Skin epidermis (tissue), 12 donors: ENCODE results near the gene PRKD3.

Experiments
- H3K27ac ChIP-seq, 21 experiments: fragments of 200-600 bp; sonication (generic) in 11 of 21; one replicate each; pipeline ENCODE4 v1.5.0; 2020; ENCODE audit warnings: mild to moderate bottlenecking in 3 of 21, inconsistent platforms in 2 of 21, moderate library complexity in 2 of 21
- H3K4me3 ChIP-seq, 7 experiments: fragments of 200-600 bp; sonication (generic) in 2 of 7; one replicate each; pipeline ENCODE4 v1.5.0; 2020; ENCODE audit warnings: inconsistent platforms in 2 of 7, mild to moderate bottlenecking in 2 of 7, moderate library complexity in 1 of 7

The PRKD3 gene

GRCh38 chr2:37344453-37345361 is 20.1 kb upstream of the PRKD3 start, which contains the start of gene QPCT:
TSS of gene QPCT (plus strand) at chr2:37344630. CDS start at chr2:37344732, 102 bp downstream.
- H3K4me3 ChIP-seq = peak within 1 kb of the TSS; percentile 52 to 73 (median 63)
- H3K27ac ChIP-seq = peak within 1 kb of the TSS in 20 of 21 experiments; percentile 44 to 88 (median 81)

- Histone ChIP-seq H3K27ac (peak overlapping the region in 20 of 21 experiments; percentile 44 to 88 (median 81)), H3K4me3 (peak overlapping the region; percentile 52 to 73 (median 63))
Measured at GRCh38 chr2:37343537-37344434, 19.2 kb upstream of the PRKD3 start.

GRCh38 chr2:37342591-37343220 is 18.1 kb upstream of the PRKD3 start:
- Histone ChIP-seq H3K27ac (peak overlapping the region in 3 of 21 experiments; percentile 35 to 81 (median 81)), H3K4me3 (no peak overlapping the region)

- H3K27ac ChIP-seq = no peak overlapping the region
- H3K4me3 ChIP-seq = no peak overlapping the region
Measured at GRCh38 chr2:37340637-37341036, 16.0 kb upstream of the PRKD3 start.

GRCh38 chr2:37338933-37339332 is 14.3 kb upstream of the PRKD3 start:
- H3K27ac ChIP-seq = no peak overlapping the region
- H3K4me3 ChIP-seq = no peak overlapping the region

- H3K4me3 ChIP-seq = no peak overlapping the region
- H3K27ac ChIP-seq = no peak overlapping the region
Measured at GRCh38 chr2:37337620-37338280, 13.1 kb upstream of the PRKD3 start.

- no peak overlapping the region for H3K4me3 ChIP-seq
- no peak overlapping the region for H3K27ac ChIP-seq
Measured at GRCh38 chr2:37335604-37336003, 11.0 kb upstream of the PRKD3 start.

- no peak overlapping the region for H3K27ac ChIP-seq
- no peak overlapping the region for H3K4me3 ChIP-seq
Measured at GRCh38 chr2:37333256-37333655, 8.6 kb upstream of the PRKD3 start.

GRCh38 chr2:37332560-37332959 is 7.9 kb upstream of the PRKD3 start:
- no peak overlapping the region for H3K4me3 ChIP-seq
- no peak overlapping the region for H3K27ac ChIP-seq

GRCh38 chr2:37330681-37331080 is 6.0 kb upstream of the PRKD3 start:
- no peak overlapping the region for H3K27ac ChIP-seq
- no peak overlapping the region for H3K4me3 ChIP-seq

GRCh38 chr2:37326866-37327634 is 2.4 kb upstream of the PRKD3 start:
- no peak overlapping the region for H3K4me3 ChIP-seq
- H3K27ac ChIP-seq = peak overlapping the region in 5 of 21 experiments; percentile 10 to 95 (median 48)

GRCh38 chr2:37326285-37326684 is 1.7 kb upstream of the PRKD3 start:
- H3K4me3 ChIP-seq = no peak overlapping the region

GRCh38 chr2:37325625-37326071 is 1.0 kb upstream of the PRKD3 start:
- peak overlapping the region in 5 of 7 experiments; percentile 61 to 88 (median 74) for H3K4me3 ChIP-seq
- peak overlapping the region in 18 of 21 experiments; percentile 4 to 96 (median 90) for H3K27ac ChIP-seq

More at GRCh38 chr2:37326285-37326684, 1.7 kb upstream of the PRKD3 start:
- peak overlapping the region in 12 of 21 experiments; percentile 4 to 95 (median 91) for H3K27ac ChIP-seq

GRCh38 chr2:37324536-37324785 is 172 bp downstream of the PRKD3 start:
- Histone ChIP-seq H3K27ac (peak overlapping the region; percentile 28 to 98 (median 91)), H3K4me3 (peak overlapping the region; percentile 61 to 88 (median 74))

- H3K4me3 ChIP-seq = peak overlapping the region; percentile 61 to 88 (median 74)
- H3K27ac ChIP-seq = peak overlapping the region; percentile 28 to 98 (median 91)
Measured at GRCh38 chr2:37323781-37324535, 675 bp downstream of the PRKD3 start.

GRCh38 chr2:37323176-37323780 is 1.4 kb downstream of the PRKD3 start:
- Histone ChIP-seq H3K4me3 (peak overlapping the region; percentile 61 to 88 (median 74)), H3K27ac (peak overlapping the region in 17 of 21 experiments; percentile 37 to 98 (median 91))

GRCh38 chr2:37322368-37322767 is 2.3 kb downstream of the PRKD3 start:
- Histone ChIP-seq H3K4me3 (no peak overlapping the region), H3K27ac (peak overlapping the region in 1 of 21 experiments; percentile 93)
